Testis (tissue), 2 donors: ENCODE results near the gene ROR2.

Experiments used
- POLR2A ChIP-seq: fragments of 450-650 bp; IDR thresholded peaks from one replicate; pipeline ENCODE4 v1.6.1; 2017; ENCODE audit warnings: antibody characterized with exemption, mild to moderate bottlenecking, moderate library complexity
- TF ChIP-seq, protein P1 (sequence below), 3 experiments: fragments of 450-650 bp in 2 of 3; fragments of 200-600 bp in 1 of 3; sonication (generic) in 1 of 3; IDR thresholded peaks; one replicate each; pipeline ENCODE4 v1.5.1; 2016 to 2019; ENCODE audit warnings: antibody characterized with exemption in 3 of 3, mild to moderate bottlenecking in 2 of 3, moderate library complexity in 1 of 3

DNA sequence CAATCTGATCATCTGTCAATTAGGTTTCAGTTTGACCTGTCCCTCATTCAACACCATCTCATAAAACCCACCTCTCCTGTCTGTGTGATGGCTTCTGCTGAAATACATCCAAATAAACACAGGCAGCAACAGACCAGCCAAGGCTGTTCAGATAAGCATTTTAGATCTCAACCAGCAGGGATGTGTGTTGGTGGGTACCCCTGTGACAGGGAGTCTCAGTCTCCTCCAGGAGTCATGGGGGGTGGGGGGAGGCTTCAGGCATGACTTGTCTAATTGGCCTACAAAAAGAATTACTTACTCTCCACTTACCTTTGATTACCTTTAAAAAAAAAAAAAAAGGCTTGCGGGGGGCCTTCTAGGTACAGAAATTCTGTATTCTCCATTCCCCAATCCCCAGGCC lies 65.9 kb downstream of the ROR2 start:
- TF ChIP-seq, protein P1, sequence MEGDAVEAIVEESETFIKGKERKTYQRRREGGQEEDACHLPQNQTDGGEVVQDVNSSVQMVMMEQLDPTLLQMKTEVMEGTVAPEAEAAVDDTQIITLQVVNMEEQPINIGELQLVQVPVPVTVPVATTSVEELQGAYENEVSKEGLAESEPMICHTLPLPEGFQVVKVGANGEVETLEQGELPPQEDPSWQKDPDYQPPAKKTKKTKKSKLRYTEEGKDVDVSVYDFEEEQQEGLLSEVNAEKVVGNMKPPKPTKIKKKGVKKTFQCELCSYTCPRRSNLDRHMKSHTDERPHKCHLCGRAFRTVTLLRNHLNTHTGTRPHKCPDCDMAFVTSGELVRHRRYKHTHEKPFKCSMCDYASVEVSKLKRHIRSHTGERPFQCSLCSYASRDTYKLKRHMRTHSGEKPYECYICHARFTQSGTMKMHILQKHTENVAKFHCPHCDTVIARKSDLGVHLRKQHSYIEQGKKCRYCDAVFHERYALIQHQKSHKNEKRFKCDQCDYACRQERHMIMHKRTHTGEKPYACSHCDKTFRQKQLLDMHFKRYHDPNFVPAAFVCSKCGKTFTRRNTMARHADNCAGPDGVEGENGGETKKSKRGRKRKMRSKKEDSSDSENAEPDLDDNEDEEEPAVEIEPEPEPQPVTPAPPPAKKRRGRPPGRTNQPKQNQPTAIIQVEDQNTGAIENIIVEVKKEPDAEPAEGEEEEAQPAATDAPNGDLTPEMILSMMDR (IDR thresholded peaks at IDR 0.05): no peak
- TF ChIP-seq POLR2A: no peak
